Activated CD8-positive, alpha-beta memory T cell treated with anti-CD3 and anti-CD28 coated beads, Interleukin-2, amount 50 U/mL, for 48 hours (primary cell): Measurements from ENCODE around the gene ETV5.

Experiments
- DNase-seq: peaks from one replicate; pipeline ENCODE4 v3.0.0-alpha.2; 2020

The ETV5 gene

DNA sequence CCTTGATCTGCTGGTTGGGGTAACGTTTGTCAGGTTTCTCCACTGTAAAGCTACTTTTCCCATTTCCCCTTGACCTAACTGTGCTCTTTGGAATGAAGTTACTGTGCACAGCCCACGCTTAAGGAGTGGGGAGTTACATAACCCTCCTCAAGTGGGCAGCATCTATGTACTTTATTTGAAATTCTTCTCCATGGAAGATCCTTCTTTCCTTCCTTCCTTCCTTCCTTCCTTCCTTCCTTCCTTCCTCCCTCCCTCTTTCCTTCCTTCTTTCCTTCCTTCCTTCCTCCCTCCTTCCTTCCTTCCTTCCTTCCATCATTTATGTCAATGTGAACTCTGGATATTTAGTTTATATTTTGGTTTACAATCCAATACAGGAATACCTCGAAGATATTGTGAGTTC lies 94.0 kb downstream of the ETV5 start:
- DNase-seq: no peak

DNA sequence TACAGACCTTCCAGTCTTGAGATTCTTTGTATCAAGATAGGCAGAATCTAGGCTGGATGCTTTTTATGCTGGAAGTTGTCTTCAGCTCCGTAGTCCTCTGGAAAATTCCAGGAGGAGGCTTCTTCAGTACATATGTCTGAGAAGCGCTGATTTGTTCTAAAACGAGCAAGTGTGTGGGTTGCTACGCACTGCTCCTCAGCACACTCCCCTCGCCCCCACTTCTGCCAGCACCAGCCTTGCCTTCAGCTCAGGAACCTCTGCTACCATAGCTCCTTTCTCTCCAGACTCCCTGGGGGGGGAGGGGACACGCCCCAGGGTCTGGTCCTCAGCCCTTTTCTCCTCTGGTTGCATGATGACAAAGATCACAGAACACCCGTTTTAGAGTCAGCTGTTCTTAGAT lies 95.6 kb downstream of the ETV5 start:
- no peak for DNase-seq

DNA sequence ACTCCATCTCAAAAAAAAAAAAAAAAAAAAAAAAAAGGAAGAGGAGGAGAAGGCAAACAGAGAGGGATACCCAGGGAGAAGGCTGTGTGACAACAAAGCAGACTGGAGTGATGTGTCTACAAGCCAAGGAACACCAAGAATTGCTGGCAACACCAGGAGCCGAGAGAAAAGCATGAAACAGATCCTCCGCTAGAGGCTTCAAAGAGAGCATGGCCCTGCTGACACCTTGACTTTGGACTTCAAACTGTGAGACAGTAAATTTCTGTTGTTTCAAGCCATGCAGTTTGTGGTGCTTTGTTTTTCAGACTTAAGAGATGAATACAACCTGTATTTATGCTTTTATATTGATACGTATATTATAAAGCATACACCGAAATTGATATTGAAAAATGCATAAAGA lies 96.8 kb downstream of the ETV5 start:
- DNase-seq: no peak

DNA sequence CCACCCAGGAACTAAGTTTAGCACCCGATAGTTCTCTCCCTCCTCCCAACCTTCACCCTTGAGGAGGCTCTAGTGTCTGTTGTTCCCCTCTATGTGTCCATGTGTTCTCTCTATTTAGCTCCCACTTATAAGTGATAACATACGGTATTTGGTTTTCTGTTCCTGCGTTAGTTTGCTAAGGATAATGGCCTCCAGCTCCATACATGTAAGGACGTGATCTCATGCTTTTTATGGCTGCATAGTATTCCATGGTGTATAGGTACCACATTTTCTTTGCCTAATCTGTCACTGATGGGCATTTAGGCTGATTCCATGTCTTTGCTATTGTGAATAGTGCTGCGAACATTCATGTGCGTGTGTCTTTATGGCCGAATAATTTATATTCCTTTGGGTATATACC lies 104.2 kb downstream of the ETV5 start:
- no peak for DNase-seq

DNA sequence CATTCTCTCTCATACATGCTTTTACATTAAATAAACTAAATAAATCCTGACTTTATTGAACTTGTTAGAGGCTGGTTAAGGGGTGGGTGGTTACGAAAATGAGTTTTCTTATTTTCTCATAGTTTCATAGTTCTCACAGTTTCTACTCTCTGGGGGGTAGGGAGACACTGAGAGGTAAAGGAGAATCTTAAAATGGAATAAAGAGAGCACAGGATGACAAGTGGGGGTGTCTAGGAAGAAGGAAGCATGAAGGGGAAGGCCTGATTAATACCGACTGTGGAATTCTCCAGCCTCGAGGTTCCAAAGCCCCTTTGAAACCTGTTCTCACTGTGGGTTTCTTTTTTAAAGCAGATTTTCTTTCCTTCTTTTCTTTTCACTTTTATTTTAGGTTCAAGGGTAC lies 104.7 kb downstream of the ETV5 start:
- no peak for DNase-seq

DNA sequence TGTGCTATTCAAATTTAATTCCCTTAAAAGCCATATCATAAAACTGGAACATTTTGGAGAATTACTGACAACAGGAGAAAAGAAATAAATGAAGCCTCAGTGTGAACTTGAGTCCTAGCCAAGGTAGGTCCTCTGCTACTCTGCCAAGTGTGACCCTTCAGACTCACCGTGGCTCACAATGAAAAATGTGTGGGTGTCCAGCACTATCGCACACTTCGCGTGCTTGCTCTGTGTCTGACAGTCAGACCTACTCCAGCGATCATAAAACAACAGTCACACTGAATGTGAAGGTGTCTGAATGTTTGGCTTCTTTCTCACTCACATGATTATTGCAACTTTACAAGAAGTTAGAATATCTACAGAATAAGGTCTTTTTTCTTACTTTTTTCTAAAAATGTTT lies 105.3 kb downstream of the ETV5 start:
- DNase-seq: no peak

DNA sequence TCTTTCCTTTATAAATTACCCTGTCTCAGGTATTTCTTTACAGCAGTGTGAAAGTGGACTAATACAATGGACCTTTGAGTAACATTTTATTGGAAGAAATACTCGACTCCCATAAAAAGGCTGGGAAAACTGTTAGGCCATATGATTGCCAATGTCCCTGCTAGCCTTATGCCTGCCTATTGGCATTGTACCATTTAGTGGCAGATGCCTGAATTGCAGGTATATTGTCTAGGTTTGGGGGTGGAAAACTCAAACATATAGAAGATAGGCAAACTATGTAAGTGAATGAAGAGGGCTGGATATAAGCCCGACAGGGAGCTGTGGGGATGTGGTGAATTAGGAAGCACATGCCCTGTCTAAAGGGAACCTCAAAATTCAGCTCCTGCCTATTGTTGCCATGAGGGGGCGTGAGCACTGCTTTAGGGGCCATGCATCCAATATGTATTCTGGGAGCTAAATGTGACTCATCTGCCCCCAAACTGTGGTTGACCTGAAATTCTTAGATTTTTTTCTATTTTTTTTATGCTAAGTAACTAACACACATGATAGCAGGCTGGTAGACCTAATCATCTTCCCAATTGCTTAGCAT lies 105.9 kb downstream of the ETV5 start:
- DNase-seq: no peak

DNA sequence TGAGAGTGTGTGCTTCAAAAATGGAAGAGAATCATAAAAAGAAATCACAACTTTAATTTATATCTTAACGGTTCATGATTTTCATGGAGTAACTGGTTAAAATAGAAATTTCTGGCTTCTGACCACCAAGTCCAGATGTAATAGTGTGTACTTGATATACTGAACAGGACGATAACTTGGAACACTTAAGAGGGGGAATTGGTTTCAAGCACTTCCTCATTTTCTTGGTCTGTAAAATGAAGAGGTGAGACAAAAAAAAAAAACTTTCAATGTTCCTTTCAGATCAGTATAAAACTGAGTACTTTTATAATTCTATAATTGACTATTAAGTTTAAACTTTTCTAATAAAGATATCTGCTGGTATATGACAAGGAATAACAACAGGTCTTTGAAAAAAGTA lies 107.0 kb downstream of the ETV5 start:
- no peak for DNase-seq

DNA sequence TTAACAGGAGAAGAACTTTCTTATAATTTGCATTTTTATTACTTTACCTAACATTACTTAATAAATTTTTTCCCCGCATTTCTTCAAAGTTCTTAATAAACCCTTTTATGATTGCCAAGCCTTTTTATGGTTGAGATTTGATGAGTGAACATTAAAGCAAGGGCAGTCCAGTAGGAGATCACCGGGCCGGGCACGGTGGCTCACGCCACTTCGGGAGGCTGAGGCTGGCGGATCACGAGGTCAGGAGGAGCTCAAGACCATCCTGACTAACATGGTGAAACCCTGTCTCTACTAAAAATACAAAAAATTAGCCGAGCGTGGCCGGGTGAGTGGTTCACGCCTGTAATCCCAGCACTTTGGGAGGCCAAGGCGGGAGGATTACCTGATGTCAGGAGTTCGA lies 109.7 kb downstream of the ETV5 start:
- DNase-seq: no peak

DNA sequence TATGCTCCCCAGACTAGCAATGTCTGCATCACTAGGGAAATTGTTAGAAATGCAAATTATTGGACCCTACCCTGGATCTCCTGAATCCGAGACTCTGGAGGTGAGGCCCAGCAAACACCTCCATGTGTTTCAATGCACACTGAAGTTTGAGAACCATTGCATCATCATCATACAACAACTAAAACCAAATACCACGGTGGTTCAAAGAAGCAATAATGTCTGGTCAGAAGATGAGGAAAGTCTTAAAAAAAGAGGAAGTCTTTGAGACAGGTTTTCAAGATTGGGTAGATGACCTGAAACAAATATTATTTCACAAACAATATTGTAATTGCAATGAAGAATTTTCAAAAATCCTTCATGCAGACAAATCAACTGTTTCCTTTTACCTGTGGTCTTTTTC lies 110.8 kb downstream of the ETV5 start:
- no peak for DNase-seq

DNA sequence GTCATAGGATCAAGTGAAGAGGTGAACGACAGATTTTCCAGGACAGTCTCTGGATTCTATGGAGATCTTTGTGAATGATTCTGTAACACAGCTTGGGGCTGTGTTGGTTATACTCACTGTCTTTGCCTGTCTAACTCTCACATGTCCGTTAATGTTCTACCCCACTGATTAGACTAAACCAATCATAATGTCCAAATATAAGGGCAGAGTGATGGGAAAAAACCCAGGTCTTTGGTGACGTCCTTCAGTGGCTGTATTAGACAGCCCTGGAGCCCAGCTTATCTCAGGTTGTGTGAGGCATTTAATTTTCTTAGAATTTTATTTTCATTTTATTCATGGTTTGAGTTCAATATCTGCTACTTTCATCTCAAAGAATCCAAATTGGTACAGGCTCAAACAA lies 111.8 kb downstream of the ETV5 start:
- DNase-seq: no peak
